HG03095 (cell line): ENCODE measurements around the gene TNKS1BP1.

Experiments
- ATAC-seq: cut with Tn5 transposase; IDR thresholded peaks from one replicate; pipeline ENCODE4 v1.9.1; 2021; ENCODE audit warnings: moderate library complexity; ENCODE audit not compliant: unreplicated experiment

The TNKS1BP1 gene

GRCh38 chr11:57332694-57333440, 8.1 kb upstream of the TNKS1BP1 start:
- ATAC-seq, result no peak

GRCh38 chr11:57331720-57332119, 7.0 kb upstream of the TNKS1BP1 start:
- no peak for ATAC-seq

- ATAC-seq, result no peak
Measured at GRCh38 chr11:57330029-57330428, 5.3 kb upstream of the TNKS1BP1 start.

GRCh38 chr11:57327721-57328120, 3.0 kb upstream of the TNKS1BP1 start:
- ATAC-seq, result no peak

GRCh38 chr11:57325735-57326048, 940 bp upstream of the TNKS1BP1 start:
- ATAC-seq, result no peak

- no peak for ATAC-seq
Measured at GRCh38 chr11:57324154-57324885, 432 bp downstream of the TNKS1BP1 start.

GRCh38 chr11:57323855-57324153, 948 bp downstream of the TNKS1BP1 start:
- no peak for ATAC-seq

GRCh38 chr11:57323167-57323854, 1.4 kb downstream of the TNKS1BP1 start:
- ATAC-seq, result no peak

GRCh38 chr11:57322256-57323166, 2.2 kb downstream of the TNKS1BP1 start:
- no peak for ATAC-seq

- no peak for ATAC-seq
Measured at GRCh38 chr11:57321388-57322255, 3.1 kb downstream of the TNKS1BP1 start.

GRCh38 chr11:57320719-57321387, 3.9 kb downstream of the TNKS1BP1 start:
- ATAC-seq, result no peak

GRCh38 chr11:57320067-57320718, 4.6 kb downstream of the TNKS1BP1 start:
- ATAC-seq, result no peak

- ATAC-seq, result no peak
Measured at GRCh38 chr11:57318178-57318577, 6.6 kb downstream of the TNKS1BP1 start.

- ATAC-seq, result no peak
Measured at GRCh38 chr11:57316017-57316416, 8.7 kb downstream of the TNKS1BP1 start.

GRCh38 chr11:57315491-57315890, 9.3 kb downstream of the TNKS1BP1 start:
- no peak for ATAC-seq

- ATAC-seq, result no peak
Measured at GRCh38 chr11:57314221-57314973, 10.4 kb downstream of the TNKS1BP1 start.

- ATAC-seq, result no peak
Measured at GRCh38 chr11:57313788-57314135, 11.0 kb downstream of the TNKS1BP1 start.

GRCh38 chr11:57313071-57313787, 11.5 kb downstream of the TNKS1BP1 start:
- ATAC-seq, result no peak
